IMR-90 (cell line): ENCODE measurements around the gene PLEKHG2. TPM values are rescaled to one million over a fixed set of nuclear protein-coding genes. Genes with fewer than 3 reads are reported as not detected.

Experiments
- ATAC-seq: fragments of 200-7000 bp; cut with Tn5 transposase; 2 replicates; pipeline ENCODE4 v1.9.1; 2020; ENCODE audit warnings: low read depth, mild to moderate bottlenecking, moderate library complexity
- BruUV-seq: library from RNA; stranded (reverse); fragments of 400-500 nt; replicated peaks from 2 replicates; lab custom pipeline; 2021; lab: Mats Ljungman, UMichigan
- CTCF ChIA-PET: fragments of 300-600 bp; formaldehyde crosslinking; extraction: SDS; loops from one replicate; lab custom pipeline; 2021; ENCODE audit warnings: antibody characterized with exemption; lab: Yijun Ruan, JAX
- POLR2A ChIA-PET: fragments of 300-600 bp; sonication (Branson Sonifier 250); formaldehyde crosslinking; loops from one replicate; lab custom pipeline; 2022; ENCODE audit warnings: antibody characterized with exemption; ENCODE audit not compliant: unreplicated experiment; lab: Charles Lee
- DNase-seq: peaks from one replicate; pipeline ENCODE4 v3.0.0; 2013
- H2AFZ ChIP-seq: replicated peaks from 2 replicates; pipeline ENCODE3; 2013; ENCODE audit warnings: low read length, mild to moderate bottlenecking; ENCODE audit not compliant: poor library complexity
- H2AK5ac ChIP-seq: 2 replicates; pipeline ENCODE4 v1.6.1; 2013; ENCODE audit warnings: low read depth, low read length, inconsistent platforms
- H2AK9ac ChIP-seq: replicated peaks from 2 replicates; pipeline ENCODE3; 2013; ENCODE audit warnings: mild to moderate bottlenecking, low read depth, low read length, moderate library complexity; ENCODE audit not compliant: poor library complexity
- H2BK120ac ChIP-seq: 2 replicates; pipeline ENCODE4 v1.6.1; 2013; ENCODE audit warnings: low read depth, low read length, inconsistent platforms
- H2BK15ac ChIP-seq: 3 replicates; pipeline ENCODE4 v1.6.1; 2013; ENCODE audit warnings: low read depth, low read length, inconsistent platforms
- H2BK20ac ChIP-seq: 2 replicates; pipeline ENCODE4 v1.6.1; 2013; ENCODE audit warnings: low read depth, mild to moderate bottlenecking, inconsistent platforms, low read length, moderate library complexity
- H2BK5ac ChIP-seq: 2 replicates; pipeline ENCODE4 v1.6.1; 2013; ENCODE audit warnings: mild to moderate bottlenecking, low read depth, low read length, inconsistent platforms; ENCODE audit not compliant: poor library complexity, severe bottlenecking
- H3K14ac ChIP-seq: replicated peaks from 2 replicates; pipeline ENCODE4 v1.6.1; 2013; ENCODE audit warnings: low read depth, low read length, inconsistent platforms
- H3K18ac ChIP-seq: 2 replicates; pipeline ENCODE4 v1.6.1; 2013; ENCODE audit warnings: low read depth, low read length, control low read depth
- H3K23ac ChIP-seq: 2 replicates; pipeline ENCODE4 v1.6.1; 2013; ENCODE audit warnings: low read depth, low read length, inconsistent platforms
- H3K27ac ChIP-seq: 2 replicates; pipeline ENCODE4 v1.5.1; 2013; ENCODE audit warnings: mild to moderate bottlenecking, control low read depth, low read length; ENCODE audit not compliant: insufficient read depth
- H3K27me3 ChIP-seq: 2 replicates; pipeline ENCODE4 v1.6.1; 2013; ENCODE audit warnings: low read length; ENCODE audit not compliant: control insufficient read depth, insufficient read depth
- H3K36me3 ChIP-seq: 2 replicates; pipeline ENCODE4 v1.6.1; 2013; ENCODE audit warnings: low read length, mixed read lengths; ENCODE audit not compliant: control insufficient read depth, insufficient read depth
- H3K4ac ChIP-seq: 2 replicates; pipeline ENCODE4 v1.6.1; 2013; ENCODE audit warnings: low read depth, low read length, inconsistent platforms
- H3K4me1 ChIP-seq: 2 replicates; pipeline ENCODE4 v1.6.1; 2013; ENCODE audit warnings: low read length, mixed read lengths; ENCODE audit not compliant: control insufficient read depth, insufficient read depth
- H3K4me2 ChIP-seq: 2 replicates; pipeline ENCODE4 v1.6.1; 2013; ENCODE audit warnings: low read depth, mild to moderate bottlenecking, control low read depth, low read length, moderate library complexity
- H3K4me3 ChIP-seq: 2 replicates; pipeline ENCODE4 v1.5.1; 2013; ENCODE audit warnings: low read depth, mild to moderate bottlenecking, control low read depth, low read length, moderate library complexity; ENCODE audit not compliant: insufficient read depth
- H3K56ac ChIP-seq: 2 replicates; pipeline ENCODE4 v1.6.1; 2013; ENCODE audit warnings: low read length, inconsistent platforms; ENCODE audit not compliant: insufficient read depth; ENCODE audit errors: extremely low read depth
- H3K79me1 ChIP-seq, 2 experiments: 2 replicates each; pipeline ENCODE4 v1.6.1; 2013; ENCODE audit warnings: low read length in 2 of 2, inconsistent platforms in 1 of 2, low read depth in 1 of 2
- H3K9ac ChIP-seq: 2 replicates; pipeline ENCODE4 v1.6.1; 2013; ENCODE audit warnings: low read depth, low read length, control low read depth
- H3K9me1 ChIP-seq: 2 replicates; pipeline ENCODE4 v1.6.1; 2013; ENCODE audit warnings: low read length, inconsistent platforms; ENCODE audit not compliant: insufficient read depth
- H3K9me3 ChIP-seq: 2 replicates; pipeline ENCODE4 v1.6.1; 2013; ENCODE audit warnings: low read length; ENCODE audit not compliant: control insufficient read depth, insufficient read depth
- H4K20me1 ChIP-seq: 2 replicates; pipeline ENCODE4 v1.6.1; 2013; ENCODE audit warnings: low read length, inconsistent platforms; ENCODE audit not compliant: insufficient read depth
- H4K5ac ChIP-seq: 2 replicates; pipeline ENCODE4 v1.6.1; 2013; ENCODE audit warnings: mild to moderate bottlenecking, low read depth, low read length, control low read depth
- H4K8ac ChIP-seq, 2 experiments: 2 replicates each; pipeline ENCODE4 v1.6.1; 2013; ENCODE audit warnings: low read depth in 2 of 2, low read length in 2 of 2, control low read depth in 1 of 2, inconsistent platforms in 1 of 2
- H4K91ac ChIP-seq: 2 replicates; pipeline ENCODE4 v1.6.1; 2013; ENCODE audit warnings: low read depth, low read length, inconsistent platforms; ENCODE audit not compliant: insufficient read depth
- BHLHE40 ChIP-seq: fragments of 150-350 bp; IDR thresholded peaks from 2 replicates; pipeline ENCODE4 v1.6.1; 2016; ENCODE audit warnings: mild to moderate bottlenecking, low read depth, low read length
- CEBPB ChIP-seq: IDR thresholded peaks from 2 replicates; pipeline ENCODE4 v1.6.1; 2012; ENCODE audit warnings: low read depth, low read length, improper control_type of control experiment
- FOS ChIP-seq: fragments of 150-350 bp; IDR thresholded peaks from 2 replicates; pipeline ENCODE4 v1.6.1; 2016; ENCODE audit warnings: low read depth, low read length
- MAZ ChIP-seq: IDR thresholded peaks from 2 replicates; pipeline ENCODE4 v1.6.1; 2012; ENCODE audit warnings: low read depth, mild to moderate bottlenecking, low read length, improper control_type of control experiment, moderate library complexity, borderline replicate concordance
- MXI1 ChIP-seq: IDR thresholded peaks from 2 replicates; pipeline ENCODE4 v1.6.1; 2012; ENCODE audit warnings: low read depth, mild to moderate bottlenecking, low read length, moderate library complexity, borderline replicate concordance
- NFE2L2 ChIP-seq: fragments of 150-350 bp; IDR thresholded peaks from 2 replicates; pipeline ENCODE4 v1.6.1; 2016; ENCODE audit warnings: low read depth, mild to moderate bottlenecking, low read length
- RFX5 ChIP-seq: IDR thresholded peaks from 2 replicates; pipeline ENCODE4 v1.8.0; 2012; ENCODE audit warnings: low read depth, mild to moderate bottlenecking, low read length, moderate library complexity
- SMC3 ChIP-seq: fragments of 150-350 bp; IDR thresholded peaks from 2 replicates; pipeline ENCODE4 v1.6.1; 2016; ENCODE audit warnings: low read depth, mild to moderate bottlenecking, antibody characterized with exemption, low read length, moderate library complexity
- WGBS, 2 experiments: methylation state at CpG; one replicate each; pipeline versions ENCODE4 v1.1.5 to v1.1.7; 2013; ENCODE audit warnings: missing lambda C conversion rate in 2 of 2; ENCODE audit not compliant: insufficient read length in 1 of 2; ENCODE audit errors: extremely low coverage in 2 of 2; 5-methylcytosine and 5-hydroxymethylcytosine counted together
- dilution Hi-C: fragments of 300-500 bp; cut with HindIII; formaldehyde crosslinking; loops from one replicate; pipeline ENCODE4 v1.14.3; 2018; ENCODE audit warnings: low sequenced_read_pairs; ENCODE audit not compliant: unreplicated experiment
- in situ Hi-C: fragments of 300-500 bp; cut with MboI; formaldehyde crosslinking; loops from 3 replicates; pipeline ENCODE4 v1.14.3; 2019; ENCODE audit warnings: low sequenced_read_pairs, inconsistent platforms, mixed read lengths
- intact Hi-C: fragments of 100-400 bp; cut with micrococcal nuclease; formaldehyde crosslinking; loops from 2 replicates; pipeline ENCODE4 v1.10.0; 2022
- polyA plus RNA-seq, 3 experiments: library from polyadenylated mRNA; depleted of rRNA; stranded (reverse); fragments of >200 nt; gene quantifications; 2 replicates each; pipeline ENCODE4 v1.2.3, GENCODE V29; 2012; ENCODE audit warnings: low replicate concordance in 1 of 3
- total RNA-seq: library from RNA; depleted of rRNA; stranded (reverse); fragments of >200 nt; gene quantifications from 2 replicates; pipeline ENCODE4 v1.2.3, GENCODE V29; 2012

Gene PLEKHG2
- total and polyA plus RNA-seq, 2 of the 4 experiments (the other 2 are of a cell fraction) = 6.5 to 28.3 TPM

DNA sequence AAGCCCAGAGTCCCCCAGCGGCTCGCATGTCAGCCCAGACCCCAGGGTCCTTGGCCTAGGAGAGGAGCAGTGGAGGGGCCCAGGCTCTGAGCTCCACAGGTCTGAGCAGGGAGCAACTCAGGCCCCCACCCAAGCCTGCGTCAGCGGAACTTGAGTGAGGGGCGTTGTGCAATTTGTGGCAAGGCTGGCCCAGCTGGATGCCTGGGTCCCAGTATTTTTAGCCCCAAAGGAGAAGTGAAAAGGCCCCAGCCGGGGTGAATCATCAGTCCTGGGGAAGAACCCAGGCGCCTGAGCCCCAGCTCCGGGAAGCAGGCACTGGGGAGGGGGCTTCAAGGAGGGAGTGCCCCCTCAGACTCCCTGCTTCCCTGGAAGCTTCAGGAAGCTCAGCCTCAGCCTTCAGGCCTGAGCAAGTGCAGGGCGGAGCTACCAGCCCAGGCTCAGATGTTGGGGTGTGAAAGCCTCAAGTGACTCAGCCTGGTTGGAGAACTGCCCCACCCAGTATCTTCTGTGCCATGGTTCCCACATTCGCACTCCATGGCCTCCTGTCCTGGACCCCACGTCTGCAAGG, 14.1 kb upstream of the PLEKHG2 start:
- POLR2A ChIA-PET = interaction anchor here (1.2 to 1.9 kb wide), 2 partner anchors 8 to 13 kb away, joined by 3 to 5 read pairs; partner anchors contain the start of gene ZFP36
- Histone ChIP-seq H4K5ac (no peak overlapping the region), H3K4me2 (no peak overlapping the region), H2BK15ac (peak overlapping the region; percentile 92; the same call in 2 of the 3 replicates), H3K4me3 (no peak overlapping the region), H3K23ac (peak overlapping the region; percentile 20; the same call in 1 of the 2 replicates), H2AK9ac (peak overlapping the region; percentile 84), H3K27me3 (no peaks in the 10 kb centered on the region), H2AFZ (peak overlapping the region; percentile 78), H3K14ac (peak overlapping the region; percentile 89; the same call in 1 of the 2 replicates), H3K27ac (peak overlapping the region; percentile 44), H3K9me1 (peaks cover 11% of the 10 kb centered on the region), H3K36me3 (peaks cover 17% of the 10 kb centered on the region), H2AK5ac (peak overlapping the region; percentile 96), H3K56ac (no peak overlapping the region), H4K8ac (peak overlapping the region in 1 of 2 experiments; percentile 85; a peak in 2 of 4 replicates), H2BK20ac (peak overlapping the region; percentile 70), H3K79me1 (peaks cover 7 to 51% of the 10 kb centered on the region in 2 experiments; a peak in 3 of 4 replicates), H2BK120ac (peak overlapping the region; percentile 84), H3K4me1 (peaks cover 24% of the 10 kb centered on the region), H4K20me1 (peaks cover 17% of the 10 kb centered on the region), H3K4ac (peak overlapping the region; percentile 95), H3K9ac (no peak overlapping the region), H2BK5ac (peak overlapping the region; percentile 84), H3K9me3 (no peaks in the 10 kb centered on the region), H4K91ac (peak overlapping the region; percentile 85), H3K18ac (no peak overlapping the region)
- dilution Hi-C loops (no loop called here), in situ Hi-C loops (no loop called here), intact Hi-C loops (no loop called here)
- ATAC-seq (peak; percentile 13), DNase-seq (peak; percentile 84)
- 79% methylated on average over 5 of the region's 11 CpGs; no CpG with 5 or more reads in 1 of the 2 experiments for WGBS, 2 experiments
- BruUV-seq = no TSS peak
- no peak for TF ChIP-seq SMC3
- TF ChIP-seq NFE2L2 = no peak
- TF ChIP-seq BHLHE40 = no peak
- peak; percentile 20; the same call in 1 of the 2 replicates for TF ChIP-seq MAZ
- no peak for TF ChIP-seq RFX5
- TF ChIP-seq FOS = peak; percentile 27; the same call in 1 of the 2 replicates
- TF ChIP-seq CEBPB = peak; percentile 79
- TF ChIP-seq MXI1 = no peak
- CTCF ChIA-PET = interaction anchor here (0.8 to 2.1 kb wide), 8 partner anchors 10 to 47 kb away, joined by 3 to 28 read pairs (median 3); partner anchors contain the start of genes PLEKHG2 and SUPT5H
